A673 (cell line): ENCODE measurements around the gene CFD. TPM values are rescaled to one million over a fixed set of nuclear protein-coding genes. Genes with fewer than 3 reads are reported as not detected.

Source experiments
- BruUV-seq: library from RNA; stranded (reverse); fragments of 400-500 nt; replicated peaks from 2 replicates; lab custom pipeline; 2021; lab: Mats Ljungman, UMichigan
- CTCF ChIA-PET: fragments of 300-600 bp; sonication (Branson Sonifier 250); formaldehyde crosslinking; loops from one replicate; lab custom pipeline; 2022; ENCODE audit warnings: antibody characterized with exemption; lab: Charles Lee
- POLR2A ChIA-PET: fragments of 300-600 bp; sonication (Branson Sonifier 250); formaldehyde crosslinking; loops from one replicate; lab custom pipeline; 2022; ENCODE audit warnings: antibody characterized with exemption; ENCODE audit not compliant: low non-redundant PET; lab: Charles Lee
- DNase-seq: peaks from one replicate; pipeline ENCODE4 v3.0.0-alpha.2; 2015; ENCODE audit warnings: low spot score
- H3K27ac ChIP-seq: fragments of 200-600 bp; sonication (generic); 2 replicates; pipeline ENCODE4 v1.5.1; 2016; ENCODE audit warnings: mixed run types, low read depth, mild to moderate bottlenecking, mixed read lengths, antibody characterized with exemption, low read length; ENCODE audit not compliant: poor library complexity, severe bottlenecking
- H3K27me3 ChIP-seq: fragments of 200-600 bp; sonication (generic); replicated peaks from 2 replicates; pipeline ENCODE4 v1.6.1; 2017; ENCODE audit warnings: mixed run types, low read depth, mild to moderate bottlenecking, mixed read lengths, antibody characterized with exemption, low read length; ENCODE audit not compliant: insufficient read depth, poor library complexity
- H3K36me3 ChIP-seq: fragments of 200-600 bp; sonication (generic); 2 replicates; pipeline ENCODE4 v1.6.1; 2016; ENCODE audit warnings: mixed run types, mild to moderate bottlenecking, mixed read lengths, antibody characterized with exemption, low read length; ENCODE audit not compliant: insufficient read depth, poor library complexity, severe bottlenecking
- H3K4me1 ChIP-seq: fragments of 200-600 bp; sonication (generic); 2 replicates; pipeline ENCODE4 v1.6.1; 2017; ENCODE audit warnings: mixed run types, mild to moderate bottlenecking, mixed read lengths, antibody characterized with exemption, low read length; ENCODE audit not compliant: insufficient read depth, poor library complexity, severe bottlenecking
- H3K4me3 ChIP-seq: fragments of 200-600 bp; sonication (generic); 2 replicates; pipeline ENCODE4 v1.5.1; 2016; ENCODE audit warnings: low read depth, mixed run types, mild to moderate bottlenecking, mixed read lengths, low read length; ENCODE audit not compliant: poor library complexity, severe bottlenecking
- H3K9me3 ChIP-seq: fragments of 200-600 bp; sonication (generic); 2 replicates; pipeline ENCODE4 v1.6.1; 2016; ENCODE audit warnings: mixed run types, low read depth, mild to moderate bottlenecking, mixed read lengths, antibody characterized with exemption, low read length; ENCODE audit not compliant: poor library complexity, severe bottlenecking
- EZH2 ChIP-seq: fragments of 200-600 bp; sonication (generic); IDR thresholded peaks from 2 replicates; pipeline ENCODE4 v1.6.1; 2017; ENCODE audit warnings: borderline replicate concordance, low read depth, mild to moderate bottlenecking, mixed read lengths, antibody characterized with exemption, low read length; ENCODE audit not compliant: poor library complexity, severe bottlenecking
- intact Hi-C: fragments of 100-400 bp; cut with micrococcal nuclease; formaldehyde crosslinking; loops from one replicate; pipeline ENCODE4 v1.10.0; 2022; ENCODE audit not compliant: unreplicated experiment
- total RNA-seq: library from RNA; stranded (reverse); gene quantifications from 2 replicates; pipeline ENCODE4 v1.2.3, GENCODE V29; 2021
- TF ChIP-seq, protein P1 (sequence below): fragments of 300-800, 200-600 bp; sonication (generic); conservative IDR thresholded peaks from 2 replicates; pipeline ENCODE4 v1.5.1; 2017; ENCODE audit warnings: low read depth, mild to moderate bottlenecking, antibody characterized with exemption, low read length, moderate library complexity, mixed read lengths

CFD gene
- total RNA-seq, 1 experiment from 2014 or later, result 1.1 TPM

DNA sequence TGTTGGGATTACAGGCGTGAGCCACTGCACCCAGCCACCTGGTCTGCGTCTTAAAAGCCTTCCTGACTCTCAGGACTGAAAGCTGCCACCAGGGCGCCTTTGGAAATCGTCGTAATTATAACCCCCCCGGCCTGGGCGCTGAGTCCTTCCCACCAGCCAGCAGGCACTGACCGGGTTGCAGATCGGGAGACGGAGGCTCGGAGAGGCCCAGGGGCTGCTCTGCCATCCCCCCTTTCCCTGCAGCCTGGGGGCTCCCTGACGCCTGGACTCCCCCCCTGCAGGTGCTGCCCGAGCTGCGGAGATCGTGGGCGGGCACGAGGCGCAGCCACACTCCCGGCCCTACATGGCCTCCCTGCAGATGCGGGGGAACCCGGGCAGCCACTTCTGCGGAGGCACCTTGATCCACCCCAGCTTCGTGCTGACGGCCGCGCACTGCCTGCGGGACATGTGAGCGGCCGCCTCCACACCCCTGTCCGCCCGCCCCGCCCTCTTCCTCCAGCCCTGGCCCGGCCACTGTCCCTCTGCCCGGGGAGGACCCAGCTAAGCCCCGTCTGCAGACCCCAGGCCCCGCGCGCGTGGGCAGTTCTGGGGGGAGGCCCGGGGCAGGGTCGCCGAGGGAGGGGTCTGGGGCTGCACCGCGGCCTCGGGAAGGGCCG, 16.2 kb upstream of the CFD start:
- H3K9me3 ChIP-seq, result no peaks in the 10 kb centered on the region
- no peak overlapping the region for H3K27ac ChIP-seq
- POLR2A ChIA-PET, result interaction anchor here (0.6 to 0.7 kb wide), 2 partner anchors 28 to 70 kb away, joined by 3 to 4 read pairs; partner anchors contain the start of gene R3HDM4
- peaks cover 15% of the 10 kb centered on the region for H3K4me1 ChIP-seq
- no TSS peak for BruUV-seq
- TF ChIP-seq, protein P1, sequence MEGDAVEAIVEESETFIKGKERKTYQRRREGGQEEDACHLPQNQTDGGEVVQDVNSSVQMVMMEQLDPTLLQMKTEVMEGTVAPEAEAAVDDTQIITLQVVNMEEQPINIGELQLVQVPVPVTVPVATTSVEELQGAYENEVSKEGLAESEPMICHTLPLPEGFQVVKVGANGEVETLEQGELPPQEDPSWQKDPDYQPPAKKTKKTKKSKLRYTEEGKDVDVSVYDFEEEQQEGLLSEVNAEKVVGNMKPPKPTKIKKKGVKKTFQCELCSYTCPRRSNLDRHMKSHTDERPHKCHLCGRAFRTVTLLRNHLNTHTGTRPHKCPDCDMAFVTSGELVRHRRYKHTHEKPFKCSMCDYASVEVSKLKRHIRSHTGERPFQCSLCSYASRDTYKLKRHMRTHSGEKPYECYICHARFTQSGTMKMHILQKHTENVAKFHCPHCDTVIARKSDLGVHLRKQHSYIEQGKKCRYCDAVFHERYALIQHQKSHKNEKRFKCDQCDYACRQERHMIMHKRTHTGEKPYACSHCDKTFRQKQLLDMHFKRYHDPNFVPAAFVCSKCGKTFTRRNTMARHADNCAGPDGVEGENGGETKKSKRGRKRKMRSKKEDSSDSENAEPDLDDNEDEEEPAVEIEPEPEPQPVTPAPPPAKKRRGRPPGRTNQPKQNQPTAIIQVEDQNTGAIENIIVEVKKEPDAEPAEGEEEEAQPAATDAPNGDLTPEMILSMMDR, result no peak
- no peak for TF ChIP-seq EZH2
- H3K36me3 ChIP-seq, result no peaks in the 10 kb centered on the region
- intact Hi-C loops, result no loop called here
- peak overlapping the region; percentile 33 for H3K4me3 ChIP-seq
- H3K27me3 ChIP-seq, result peaks cover 7% of the 10 kb centered on the region
- CTCF ChIA-PET, result interaction anchor here (0.6 to 1.1 kb wide), 2 partner anchors 20 to 92 kb away, joined by 4 to 6 read pairs; no protein-coding TSS in a partner anchor
- no peak for DNase-seq

- no peak for DNase-seq
- no peak for TF ChIP-seq EZH2
- TF ChIP-seq, protein P1, result no peak
- Histone ChIP-seq H3K36me3 (no peaks in the 10 kb centered on the region), H3K4me1 (peaks cover 15% of the 10 kb centered on the region), H3K27ac (no peak overlapping the region), H3K9me3 (no peaks in the 10 kb centered on the region), H3K27me3 (peaks cover 7% of the 10 kb centered on the region), H3K4me3 (peak overlapping the region; percentile 33)
- CTCF ChIA-PET, result no interaction called here
- no TSS peak for BruUV-seq
- POLR2A ChIA-PET, result interaction anchor here (0.6 kb wide), 1 partner anchor 69 kb away, joined by 4 read pairs; the partner anchor contains the start of gene R3HDM4
- intact Hi-C loops, result no loop called here
These were observed 15.5 kb upstream of the CFD start for GRCh38 chr19:843836-844545.

GRCh38 chr19:844546-844971, 14.9 kb upstream of the CFD start:
- Histone ChIP-seq H3K9me3 (no peaks in the 10 kb centered on the region), H3K4me1 (peaks cover 10% of the 10 kb centered on the region), H3K27ac (no peak overlapping the region), H3K4me3 (no peak overlapping the region), H3K27me3 (peaks cover 7% of the 10 kb centered on the region), H3K36me3 (no peaks in the 10 kb centered on the region)
- ChIA-PET CTCF (no interaction called here), POLR2A (no interaction called here)
- TF ChIP-seq, protein P1, result no peak
- TF ChIP-seq EZH2, result no peak
- no TSS peak for BruUV-seq
- no peak for DNase-seq
- intact Hi-C loops, result no loop called here
